NB4 (cell line): ENCODE data around the gene CBX2.

ENCODE experiments used
- DNase-seq: peaks from one replicate; pipeline ENCODE4 v3.0.0; 2010; ENCODE audit warnings: low read depth
- H3K4me3 ChIP-seq: one replicate; pipeline ENCODE4 v1.5.1; 2011; ENCODE audit warnings: mild to moderate bottlenecking, low read depth, low read length, moderate library complexity
- CTCF ChIP-seq: IDR thresholded peaks from one replicate; pipeline ENCODE4 v1.5.1; 2012; ENCODE audit warnings: low read depth, low read length
- MAX ChIP-seq: IDR thresholded peaks from 2 replicates; pipeline ENCODE4 v1.6.1; 2011; ENCODE audit warnings: low read depth, low read length
- MYC ChIP-seq: IDR thresholded peaks from 2 replicates; pipeline ENCODE4 v1.6.1; 2011; ENCODE audit warnings: low read depth, low read length
- POLR2A ChIP-seq: IDR thresholded peaks from 2 replicates; pipeline ENCODE4 v1.6.1; 2011; ENCODE audit warnings: mild to moderate bottlenecking; ENCODE audit not compliant: insufficient read length; ENCODE audit errors: extremely low read depth

Gene CBX2

GRCh38 chr17:79737046-79737921, 40.7 kb upstream of the CBX2 start:
- H3K4me3 ChIP-seq: no peak overlapping the region
- DNase-seq: no peak
- no peak for TF ChIP-seq POLR2A
- TF ChIP-seq CTCF: no peak
- no peak for TF ChIP-seq MYC
- TF ChIP-seq MAX: no peak

GRCh38 chr17:79737922-79738578, 39.9 kb upstream of the CBX2 start:
- H3K4me3 ChIP-seq: no peak overlapping the region
- DNase-seq: no peak
- TF ChIP-seq MAX (no peak), POLR2A (no peak)

- no peak for TF ChIP-seq CTCF
- TF ChIP-seq MYC: no peak
- TF ChIP-seq POLR2A: no peak
- TF ChIP-seq MAX: no peak
- no peak for DNase-seq
Observed at GRCh38 chr17:79738643-79739042, 39.3 kb upstream of the CBX2 start.

GRCh38 chr17:79739148-79740062, 38.5 kb upstream of the CBX2 start:
- H3K4me3 ChIP-seq: no peak overlapping the region
- no peak for TF ChIP-seq CTCF
- no peak for TF ChIP-seq POLR2A
- TF ChIP-seq MYC: no peak
- TF ChIP-seq MAX: no peak
- DNase-seq: peak; percentile 44

More at GRCh38 chr17:79738643-79739042, 39.3 kb upstream of the CBX2 start:
- H3K4me3 ChIP-seq: no peak overlapping the region

- TF ChIP-seq MYC (no peak), MAX (no peak), POLR2A (no peak), CTCF (no peak)
- DNase-seq: no peak
- H3K4me3 ChIP-seq: no peak overlapping the region
Observed at GRCh38 chr17:79740413-79740812, 37.5 kb upstream of the CBX2 start.
